ENCODE measurements around the gene RAP1GDS1. TPM values are rescaled to one million over a fixed set of nuclear protein-coding genes. Genes with fewer than 3 reads are reported as not detected.
"Not testable (repeated sequence)": the region's sequence is repeated elsewhere in the genome, so short reads cannot be mapped to it uniquely, and the experiment has no call there.

Gene RAP1GDS1
- total RNA-seq, 1 donor from 2014 or later = 64.2 TPM

DNA sequence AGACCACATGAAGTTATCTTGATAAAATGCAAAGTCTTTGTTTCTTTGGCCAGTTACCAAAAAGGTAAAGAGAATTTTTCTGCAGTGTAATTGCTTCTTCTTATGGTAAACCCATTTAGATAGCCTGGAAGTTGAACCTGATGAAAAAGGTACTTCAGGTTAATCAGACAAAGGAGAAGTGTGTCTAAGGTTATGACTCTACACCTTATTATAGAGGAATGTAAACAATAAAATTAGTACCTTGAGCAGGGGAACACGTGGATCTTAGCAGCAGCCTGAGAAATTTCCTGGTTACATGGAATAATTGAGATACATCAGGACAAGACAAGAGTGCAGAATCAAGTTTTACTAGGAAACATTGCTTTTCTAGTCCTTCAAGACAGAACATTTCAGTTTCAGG lies 70.8 kb downstream of the RAP1GDS1 start:
- Mint-ChIP-seq H3K36me3 (ENCODE audit: low read depth) (peaks cover 79% of the 10 kb centered on the region), H3K4me1 (ENCODE audit: low read depth) (peaks cover 5% of the 10 kb centered on the region), H3K27me3 (ENCODE audit: low read depth) (no peaks in the 10 kb centered on the region), H3K27ac (no peak overlapping the region), H3K4me3 (ENCODE audit: low read depth) (no peak overlapping the region), H3K9me3 (peaks cover 49% of the 10 kb centered on the region)
- intact Hi-C loops (cut with micrococcal nuclease) = no loop called here
- no peak for DNase-seq (ENCODE audit: low spot score)

DNA sequence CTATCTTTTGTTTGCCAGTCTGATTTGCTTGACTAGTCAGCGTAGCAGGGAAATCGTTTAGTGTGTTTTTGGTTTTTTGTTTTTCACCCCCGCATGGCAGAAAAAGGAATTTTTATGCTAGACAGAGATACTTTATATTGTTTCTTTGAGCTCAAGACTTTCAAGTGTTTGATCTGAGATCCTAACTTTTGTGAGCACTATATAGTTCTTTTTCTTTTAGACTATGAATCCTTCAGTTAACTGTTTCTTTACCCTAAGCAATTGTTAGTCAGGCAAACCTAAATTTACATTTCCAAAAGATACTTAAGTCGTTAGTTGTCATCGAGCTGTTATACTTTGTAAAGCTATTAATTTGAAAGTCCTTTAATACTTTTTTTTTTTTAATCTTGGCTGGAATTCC lies 73.3 kb downstream of the RAP1GDS1 start:
- Mint-ChIP-seq H3K27me3 (ENCODE audit: low read depth) (no peaks in the 10 kb centered on the region), H3K27ac (no peak overlapping the region), H3K36me3 (ENCODE audit: low read depth) (peaks cover 67% of the 10 kb centered on the region), H3K4me3 (ENCODE audit: low read depth) (no peak overlapping the region), H3K4me1 (ENCODE audit: low read depth) (peaks cover 5% of the 10 kb centered on the region), H3K9me3 (peaks cover 42% of the 10 kb centered on the region)
- no peak for DNase-seq (ENCODE audit: low spot score)
- intact Hi-C loops (cut with micrococcal nuclease) = no loop called here

DNA sequence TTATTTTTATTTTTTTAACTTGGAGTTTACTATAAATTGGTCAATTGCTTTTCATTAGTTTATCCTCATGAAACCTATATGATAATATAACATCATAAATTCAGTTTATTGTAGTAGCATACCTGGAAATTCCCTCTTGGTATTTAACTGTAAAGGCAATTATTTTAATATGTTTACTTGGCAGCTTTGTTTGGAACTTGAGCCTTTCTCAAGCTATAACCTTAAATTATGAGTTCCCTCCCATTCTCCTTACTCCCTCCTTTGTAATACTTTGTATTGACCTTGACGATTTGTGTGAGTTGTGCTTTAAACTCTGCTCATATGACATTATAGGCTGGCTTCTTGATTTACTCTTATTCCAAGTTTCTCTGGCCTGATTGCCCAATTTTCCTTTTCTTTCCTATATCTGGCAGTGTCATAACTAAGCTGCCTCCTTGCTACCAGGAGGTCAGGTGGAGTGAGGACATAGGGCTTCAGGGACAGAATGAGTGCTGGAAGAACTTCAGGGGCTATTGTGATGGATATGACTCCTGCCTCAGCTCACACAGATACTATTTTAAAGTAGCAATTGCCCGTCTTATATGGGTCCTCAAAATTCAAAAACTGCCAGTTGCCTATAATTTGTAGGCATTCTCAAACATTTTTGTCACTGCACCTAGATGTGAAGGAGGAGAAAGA lies 77.7 kb downstream of the RAP1GDS1 start:
- no peak for DNase-seq (ENCODE audit: low spot score)
- Mint-ChIP-seq H3K4me3 (ENCODE audit: low read depth) (no peak overlapping the region), H3K9me3 (peaks cover 15% of the 10 kb centered on the region), H3K27me3 (ENCODE audit: low read depth) (no peaks in the 10 kb centered on the region), H3K36me3 (ENCODE audit: low read depth) (peaks cover 56% of the 10 kb centered on the region), H3K4me1 (ENCODE audit: low read depth) (peaks cover 5% of the 10 kb centered on the region), H3K27ac (no peak overlapping the region)
- intact Hi-C loops (cut with micrococcal nuclease) = no loop called here

DNA sequence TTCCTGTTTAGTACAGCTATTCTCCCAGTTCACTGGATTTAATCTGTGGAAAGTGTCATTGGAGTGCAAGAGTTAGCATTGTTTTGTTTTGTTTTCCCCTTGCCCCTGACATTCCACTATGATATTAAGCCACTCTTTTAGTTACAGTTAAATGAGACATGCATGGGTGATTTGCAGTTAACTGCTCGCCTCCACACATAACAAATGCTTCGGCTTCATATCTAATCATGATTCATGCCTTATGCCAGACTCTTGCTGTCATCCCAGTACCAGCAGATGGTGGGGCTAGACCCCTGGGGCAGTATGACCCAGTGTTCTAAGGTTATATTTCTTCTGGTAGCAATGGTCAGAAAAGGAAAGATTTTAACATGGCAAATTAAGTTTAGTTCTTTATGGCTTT lies 80.1 kb downstream of the RAP1GDS1 start:
- intact Hi-C loops (cut with micrococcal nuclease) = no loop called here
- Mint-ChIP-seq H3K27ac (no peak overlapping the region), H3K27me3 (ENCODE audit: low read depth) (no peaks in the 10 kb centered on the region), H3K4me1 (ENCODE audit: low read depth) (peaks cover 4% of the 10 kb centered on the region), H3K9me3 (peaks cover 8% of the 10 kb centered on the region), H3K4me3 (ENCODE audit: low read depth) (no peak overlapping the region), H3K36me3 (ENCODE audit: low read depth) (peaks cover 52% of the 10 kb centered on the region)
- no peak for DNase-seq (ENCODE audit: low spot score)

DNA sequence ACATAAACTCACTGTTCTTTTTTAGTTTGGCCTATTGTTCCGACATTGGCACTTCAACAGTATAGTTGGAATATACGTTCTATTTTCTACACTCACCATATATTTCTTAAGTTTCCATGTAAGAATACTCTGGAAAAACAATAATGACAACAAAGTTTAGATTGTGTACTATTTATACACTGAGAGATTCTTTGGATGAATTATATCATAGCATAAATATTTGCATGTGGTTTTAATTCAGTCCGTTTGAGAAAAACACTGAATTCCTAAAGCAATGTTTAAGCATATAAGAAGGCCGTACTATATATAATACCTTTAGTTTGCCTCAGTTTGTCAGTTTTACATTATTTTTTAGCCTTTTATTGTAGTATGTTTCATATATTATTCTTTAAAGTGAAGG lies 82.4 kb downstream of the RAP1GDS1 start:
- Mint-ChIP-seq H3K27me3 (ENCODE audit: low read depth) (no peaks in the 10 kb centered on the region), H3K4me1 (ENCODE audit: low read depth) (no peaks in the 10 kb centered on the region), H3K4me3 (ENCODE audit: low read depth) (no peak overlapping the region), H3K9me3 (peaks cover 15% of the 10 kb centered on the region), H3K27ac (no peak overlapping the region), H3K36me3 (ENCODE audit: low read depth) (peaks cover 64% of the 10 kb centered on the region)
- DNase-seq (ENCODE audit: low spot score) = no peak
- intact Hi-C loops (cut with micrococcal nuclease) = no loop called here

DNA sequence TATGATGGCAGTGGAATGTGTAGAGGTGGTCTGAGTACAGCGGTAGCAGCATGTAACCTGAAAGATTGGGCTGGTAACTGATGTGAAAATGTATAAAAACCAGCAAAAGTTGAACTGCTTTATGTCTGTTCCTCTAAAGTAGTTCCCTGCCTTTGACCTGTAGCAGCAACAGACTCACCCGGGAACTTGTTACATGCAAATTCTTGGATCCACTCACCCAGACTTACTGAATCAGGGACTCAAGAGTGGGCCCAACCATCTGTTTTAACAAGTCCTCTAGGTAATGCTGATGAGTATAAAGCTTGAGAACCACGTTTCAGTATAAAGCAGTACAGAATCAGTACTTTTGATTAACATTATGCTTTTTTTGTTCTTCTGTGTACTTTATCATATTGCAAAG lies 84.7 kb downstream of the RAP1GDS1 start:
- intact Hi-C loops (cut with micrococcal nuclease) = no loop called here
- DNase-seq (ENCODE audit: low spot score) = no peak
- Mint-ChIP-seq H3K4me1 (ENCODE audit: low read depth) (peaks cover 2% of the 10 kb centered on the region), H3K4me3 (ENCODE audit: low read depth) (no peak overlapping the region), H3K27me3 (ENCODE audit: low read depth) (no peaks in the 10 kb centered on the region), H3K27ac (no peak overlapping the region), H3K36me3 (ENCODE audit: low read depth) (peaks cover 64% of the 10 kb centered on the region), H3K9me3 (peaks cover 11% of the 10 kb centered on the region)

DNA sequence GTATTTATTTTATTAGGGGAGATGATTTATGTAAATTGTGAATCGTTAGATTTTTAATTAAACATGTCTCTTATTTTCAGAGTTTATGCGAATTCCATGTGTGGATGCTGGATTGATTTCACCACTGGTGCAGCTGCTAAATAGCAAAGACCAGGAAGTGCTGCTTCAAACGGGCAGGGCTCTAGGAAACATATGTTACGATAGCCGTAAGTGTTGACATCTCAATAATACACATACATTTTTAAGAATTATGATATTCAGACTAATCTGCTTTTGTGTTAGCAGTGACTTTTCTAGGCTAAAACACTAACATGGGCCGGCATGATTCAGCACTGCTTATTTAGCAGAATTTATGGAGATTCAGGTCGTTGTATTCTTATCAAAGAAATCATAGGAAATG lies 91.2 kb downstream of the RAP1GDS1 start:
- no peaks in the 10 kb centered on the region for H3K27me3 Mint-ChIP-seq (ENCODE audit: low read depth)
- H3K4me1 Mint-ChIP-seq (ENCODE audit: low read depth) = peaks cover 16% of the 10 kb centered on the region
- no peak for DNase-seq (ENCODE audit: low spot score)
- no peak overlapping the region for H3K4me3 Mint-ChIP-seq (ENCODE audit: low read depth)
- peaks cover 14% of the 10 kb centered on the region for H3K9me3 Mint-ChIP-seq
- peaks cover 59% of the 10 kb centered on the region for H3K36me3 Mint-ChIP-seq (ENCODE audit: low read depth)
- H3K27ac Mint-ChIP-seq = no peak overlapping the region
- intact Hi-C loops (cut with micrococcal nuclease) = no loop called here

DNA sequence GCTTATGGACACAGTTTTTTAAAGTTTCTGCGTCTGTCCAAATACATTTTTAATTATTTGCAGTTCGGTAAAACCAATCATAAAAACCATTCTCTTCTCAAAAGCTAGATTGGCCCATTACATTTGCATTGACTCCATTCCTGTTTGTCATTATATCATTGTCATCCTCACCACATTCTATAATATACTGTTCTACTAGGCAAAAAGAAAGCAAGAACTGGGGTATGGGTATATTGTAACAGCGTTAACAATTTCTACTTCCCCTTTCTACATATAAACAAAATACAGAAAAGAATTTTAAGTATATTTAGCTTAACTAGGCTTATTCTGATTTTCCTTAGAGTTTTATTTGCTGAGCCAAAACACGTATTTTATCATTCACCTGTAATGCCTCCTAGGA lies 91.8 kb downstream of the RAP1GDS1 start:
- Mint-ChIP-seq H3K9me3 (peaks cover 13% of the 10 kb centered on the region), H3K27ac (no peak overlapping the region), H3K4me3 (ENCODE audit: low read depth) (no peak overlapping the region), H3K4me1 (ENCODE audit: low read depth) (peaks cover 16% of the 10 kb centered on the region), H3K27me3 (ENCODE audit: low read depth) (no peaks in the 10 kb centered on the region), H3K36me3 (ENCODE audit: low read depth) (peaks cover 53% of the 10 kb centered on the region)
- intact Hi-C loops (cut with micrococcal nuclease) = no loop called here
- no peak for DNase-seq (ENCODE audit: low spot score)

DNA sequence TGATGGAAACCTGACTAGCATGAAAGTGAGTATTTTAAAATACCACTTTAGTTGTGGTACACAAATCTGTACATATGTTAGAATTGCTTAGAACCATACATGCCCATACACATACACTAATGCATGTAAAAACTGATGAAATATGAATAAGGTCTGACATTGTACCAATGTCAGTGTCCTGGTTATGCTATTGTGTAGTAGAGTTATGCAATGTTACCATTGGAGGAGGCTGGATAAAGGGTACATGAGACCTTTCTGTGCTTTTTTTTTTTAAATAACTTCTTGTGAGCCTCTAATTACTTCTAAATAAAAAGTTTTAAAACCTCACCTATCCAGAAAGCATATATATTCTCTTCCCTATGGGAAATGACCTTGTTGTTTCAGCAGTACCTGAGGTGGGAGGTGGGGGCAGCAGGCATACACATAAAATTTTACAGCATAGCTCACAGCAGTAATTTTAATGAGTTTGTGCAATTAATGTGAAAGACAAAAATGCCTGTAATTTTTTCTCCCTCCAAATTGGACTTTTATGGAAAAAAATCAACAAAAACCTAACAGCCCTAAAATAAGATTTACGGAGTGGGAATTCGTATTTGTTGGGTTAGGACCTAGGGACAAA lies 97.6 kb downstream of the RAP1GDS1 start:
- peaks cover 33% of the 10 kb centered on the region for H3K36me3 Mint-ChIP-seq (ENCODE audit: low read depth)
- peaks cover 8% of the 10 kb centered on the region for H3K4me1 Mint-ChIP-seq (ENCODE audit: low read depth)
- no peak overlapping the region for H3K27ac Mint-ChIP-seq
- H3K4me3 Mint-ChIP-seq (ENCODE audit: low read depth) = no peak overlapping the region
- no peaks in the 10 kb centered on the region for H3K27me3 Mint-ChIP-seq (ENCODE audit: low read depth)
- no peak for DNase-seq (ENCODE audit: low spot score)
- intact Hi-C loops (cut with micrococcal nuclease) = no loop called here
- no peaks in the 10 kb centered on the region for H3K9me3 Mint-ChIP-seq

DNA sequence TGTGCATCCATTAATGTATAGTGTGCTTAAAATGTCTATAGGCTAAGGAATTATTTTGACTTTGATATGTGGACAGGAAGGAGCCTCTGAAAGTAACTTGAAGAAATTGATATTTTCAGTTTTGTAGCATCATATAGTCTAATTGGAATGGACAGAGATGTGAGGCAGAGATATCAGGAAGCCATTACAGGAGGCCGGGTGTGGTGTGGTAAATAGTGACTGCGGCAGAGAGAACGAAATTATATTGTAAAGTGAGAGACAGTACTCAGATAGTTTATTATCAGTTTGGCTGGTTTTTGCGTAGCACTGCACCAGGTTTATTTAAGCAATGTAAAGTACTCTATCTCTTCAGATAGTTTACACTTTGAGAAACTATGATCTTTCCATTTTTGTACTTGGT lies 98.5 kb downstream of the RAP1GDS1 start:
- DNase-seq (ENCODE audit: low spot score) = no peak
- intact Hi-C loops (cut with micrococcal nuclease) = no loop called here
- H3K4me3 Mint-ChIP-seq (ENCODE audit: low read depth) = no peak overlapping the region
- H3K9me3 Mint-ChIP-seq = no peaks in the 10 kb centered on the region
- H3K4me1 Mint-ChIP-seq (ENCODE audit: low read depth) = peaks cover 8% of the 10 kb centered on the region
- no peaks in the 10 kb centered on the region for H3K27me3 Mint-ChIP-seq (ENCODE audit: low read depth)
- peaks cover 40% of the 10 kb centered on the region for H3K36me3 Mint-ChIP-seq (ENCODE audit: low read depth)
- no peak overlapping the region for H3K27ac Mint-ChIP-seq

DNA sequence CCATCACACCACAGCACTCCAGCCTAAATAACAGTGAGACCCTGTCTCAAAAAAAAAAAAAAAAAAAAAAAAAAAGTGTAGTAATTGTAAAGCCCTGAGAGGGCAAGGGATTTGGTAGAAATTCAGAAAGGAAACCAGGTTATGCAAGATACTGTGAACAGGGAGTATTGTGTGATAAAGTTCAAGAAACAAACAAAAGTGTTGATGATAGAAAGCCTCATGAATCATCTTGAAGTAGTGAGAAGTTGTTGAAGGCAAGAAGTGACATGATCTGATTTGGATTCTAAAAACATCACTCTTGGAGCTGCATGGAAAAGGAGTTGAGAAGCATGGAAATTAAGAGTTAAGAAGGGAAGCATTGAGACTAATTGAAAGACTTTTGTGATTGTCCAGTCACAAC lies 102.2 kb downstream of the RAP1GDS1 start:
- intact Hi-C loops (cut with micrococcal nuclease) = no loop called here
- Mint-ChIP-seq H3K36me3 (ENCODE audit: low read depth) (peaks cover 66% of the 10 kb centered on the region), H3K4me1 (ENCODE audit: low read depth) (peaks cover 8% of the 10 kb centered on the region), H3K4me3 (ENCODE audit: low read depth) (no peak overlapping the region), H3K9me3 (peaks cover 18% of the 10 kb centered on the region), H3K27ac (no peak overlapping the region), H3K27me3 (ENCODE audit: low read depth) (no peaks in the 10 kb centered on the region)
- no peak for DNase-seq (ENCODE audit: low spot score)

DNA sequence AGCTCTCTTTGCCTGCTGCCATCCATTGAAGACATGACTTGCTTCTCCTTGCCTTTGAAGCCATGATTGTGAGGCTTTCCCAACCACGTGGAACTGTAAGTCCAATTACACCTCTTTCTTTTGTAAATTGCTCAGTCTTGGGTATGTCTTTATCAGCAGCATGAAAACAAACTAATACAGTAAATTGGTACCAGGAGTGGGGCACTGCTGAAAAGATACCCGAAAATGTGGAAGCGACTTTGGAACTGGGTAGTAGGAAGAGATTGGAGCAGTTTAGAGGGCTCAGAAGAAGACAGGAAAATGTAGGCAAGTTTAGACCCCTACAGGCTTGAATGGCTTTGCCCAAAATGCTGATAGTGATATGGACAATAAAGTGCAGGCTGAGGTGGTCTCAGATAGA lies 105.1 kb downstream of the RAP1GDS1 start:
- Mint-ChIP-seq H3K36me3 (ENCODE audit: low read depth) (peaks cover 83% of the 10 kb centered on the region), H3K9me3 (peaks cover 27% of the 10 kb centered on the region)
- H3K27me3 Mint-ChIP-seq (ENCODE audit: low read depth); H3K27ac Mint-ChIP-seq; H3K4me1 Mint-ChIP-seq (ENCODE audit: low read depth); DNase-seq (ENCODE audit: low spot score); H3K4me3 Mint-ChIP-seq (ENCODE audit: low read depth); intact Hi-C loops (cut with micrococcal nuclease): not testable (repeated sequence)

DNA sequence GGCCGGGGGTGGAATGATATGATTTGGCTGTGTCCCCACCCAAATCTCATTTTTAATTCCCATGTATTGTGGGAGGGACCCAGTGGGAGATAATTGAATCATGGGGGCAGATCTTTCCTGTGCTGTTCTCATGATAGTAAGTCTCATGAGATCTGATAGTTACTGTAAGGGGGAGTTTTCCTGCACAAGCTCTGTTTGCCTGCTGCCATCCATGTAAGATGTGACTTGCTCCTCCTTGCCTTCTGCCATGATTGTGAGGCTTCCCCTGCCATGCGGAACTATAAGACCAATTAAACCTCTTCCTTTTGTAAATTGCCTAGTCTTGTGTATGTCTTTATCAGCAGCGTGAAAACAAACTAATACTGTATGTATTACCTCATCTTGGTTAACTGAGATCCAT lies 106.8 kb downstream of the RAP1GDS1 start:
- Mint-ChIP-seq H3K9me3 (peaks cover 27% of the 10 kb centered on the region), H3K36me3 (ENCODE audit: low read depth) (peaks cover 82% of the 10 kb centered on the region)
- intact Hi-C loops (cut with micrococcal nuclease); H3K27ac Mint-ChIP-seq; DNase-seq (ENCODE audit: low spot score); H3K4me3 Mint-ChIP-seq (ENCODE audit: low read depth); H3K4me1 Mint-ChIP-seq (ENCODE audit: low read depth); H3K27me3 Mint-ChIP-seq (ENCODE audit: low read depth): not testable (repeated sequence)
